GM21717 (cell line): ENCODE data around the gene LYZL6.

Experiments used
- ATAC-seq: cut with Tn5 transposase; IDR thresholded peaks from one replicate; pipeline ENCODE4 v1.9.1; 2021; ENCODE audit warnings: mild to moderate bottlenecking, moderate library complexity; ENCODE audit not compliant: unreplicated experiment

Gene LYZL6

DNA sequence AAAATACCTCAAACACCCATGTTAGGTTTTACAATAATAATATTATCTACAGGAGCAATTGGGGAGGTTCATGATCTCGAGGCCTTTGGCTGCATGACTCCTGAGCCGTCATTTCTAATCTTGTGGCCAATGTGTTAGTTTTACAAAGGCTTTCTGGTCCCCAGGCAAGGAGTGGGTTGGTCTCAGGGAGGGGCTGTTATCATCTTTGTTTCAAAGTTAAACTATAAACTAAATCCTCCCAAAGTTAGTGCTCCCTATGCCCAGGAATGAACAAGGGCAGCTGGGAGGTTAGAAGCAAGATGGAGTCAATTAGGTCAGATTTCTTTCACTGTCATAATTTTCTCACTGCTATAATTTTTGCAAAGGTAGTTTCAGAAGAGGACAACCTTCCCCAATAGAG is 54.3 kb downstream of the LYZL6 start:
- no peak for ATAC-seq
